HG03045 (cell line): ENCODE data around the gene KRT14.
"Not testable (repeated sequence)": the region's sequence is repeated elsewhere in the genome, so short reads cannot be mapped to it uniquely, and the experiment has no call there.

Experiments
- ATAC-seq: cut with Tn5 transposase; IDR thresholded peaks from one replicate; pipeline ENCODE4 v1.9.1; 2021; ENCODE audit warnings: mild to moderate bottlenecking, moderate library complexity; ENCODE audit not compliant: unreplicated experiment

KRT14 gene

GRCh38 chr17:41580244-41580575 lies 6.5 kb downstream of the KRT14 start:
- ATAC-seq: no peak

GRCh38 chr17:41579484-41580243 lies 7.0 kb downstream of the KRT14 start:
- ATAC-seq: no peak

- no peak for ATAC-seq
Observed at GRCh38 chr17:41578971-41579370, 7.7 kb downstream of the KRT14 start.

- no peak for ATAC-seq
Observed at GRCh38 chr17:41578538-41578937, 8.2 kb downstream of the KRT14 start.

DNA sequence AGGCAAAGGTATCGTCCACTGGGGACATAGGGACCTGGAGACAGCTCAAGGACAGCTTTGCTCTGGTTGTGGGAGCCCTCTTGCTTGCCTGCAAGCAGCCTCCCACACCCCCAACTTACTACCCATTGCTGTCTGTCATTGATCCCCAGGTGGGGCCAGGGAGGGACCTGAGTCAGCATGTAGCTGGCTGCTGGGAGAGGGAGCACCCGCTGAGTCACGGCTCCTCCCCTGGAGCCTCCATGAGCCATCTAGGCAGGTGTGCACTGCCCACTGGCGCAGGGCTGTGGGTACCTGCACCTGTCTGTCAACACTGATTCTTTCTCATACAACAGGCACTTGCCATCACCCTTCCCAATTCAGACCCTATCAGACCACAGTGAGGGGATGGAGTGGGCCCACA lies 10.0 kb downstream of the KRT14 start:
- not testable (repeated sequence) for ATAC-seq

DNA sequence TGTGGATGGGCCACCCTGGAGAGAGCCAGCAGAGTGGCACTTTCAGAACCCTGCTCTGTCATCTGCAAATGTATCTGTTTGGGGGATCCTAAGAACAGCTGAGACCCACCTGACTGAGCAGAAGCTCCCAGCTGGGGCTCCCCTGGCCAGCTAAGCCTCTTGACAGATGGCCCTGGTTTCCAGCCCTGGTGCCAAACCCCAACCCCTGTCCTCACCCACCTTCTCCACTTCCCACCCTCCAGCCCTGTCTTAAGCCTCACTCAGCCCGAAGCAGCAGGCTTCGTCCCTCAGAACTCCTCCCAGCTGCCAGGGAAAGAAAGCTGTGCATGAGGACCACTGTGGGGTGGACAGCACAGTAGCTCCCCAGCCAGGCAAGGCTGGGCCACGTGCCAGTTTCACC lies 11.4 kb downstream of the KRT14 start:
- ATAC-seq: no peak

GRCh38 chr17:41571561-41572434 lies 14.9 kb downstream of the KRT14 start, which contains the start of gene KRT9:
KRT9 (minus strand) TSS chr17:41572059; CDS start chr17:41571992, 67 bp downstream.
- no peak for ATAC-seq

- ATAC-seq: no peak
Observed at GRCh38 chr17:41567317-41567716, 19.4 kb downstream of the KRT14 start.

DNA sequence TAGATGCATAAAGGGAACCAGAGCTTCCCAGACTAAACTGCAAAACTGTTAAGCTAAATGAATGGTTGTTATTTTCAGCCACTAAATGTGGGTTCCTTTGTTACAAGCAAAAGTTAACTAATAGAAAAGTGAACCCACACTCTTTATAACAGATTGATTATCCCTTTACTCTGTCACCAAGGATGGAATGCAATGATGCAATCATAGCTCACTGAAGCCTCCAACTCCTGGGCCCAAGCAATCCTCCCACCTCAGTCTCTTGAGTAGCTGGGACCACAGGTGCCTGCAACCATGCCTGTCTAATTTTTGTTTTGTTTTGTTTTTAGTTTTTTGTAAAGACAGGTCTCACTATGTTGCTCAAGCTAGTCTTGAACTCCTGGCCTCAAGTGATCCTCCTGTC lies 21.4 kb downstream of the KRT14 start:
- ATAC-seq: no peak

DNA sequence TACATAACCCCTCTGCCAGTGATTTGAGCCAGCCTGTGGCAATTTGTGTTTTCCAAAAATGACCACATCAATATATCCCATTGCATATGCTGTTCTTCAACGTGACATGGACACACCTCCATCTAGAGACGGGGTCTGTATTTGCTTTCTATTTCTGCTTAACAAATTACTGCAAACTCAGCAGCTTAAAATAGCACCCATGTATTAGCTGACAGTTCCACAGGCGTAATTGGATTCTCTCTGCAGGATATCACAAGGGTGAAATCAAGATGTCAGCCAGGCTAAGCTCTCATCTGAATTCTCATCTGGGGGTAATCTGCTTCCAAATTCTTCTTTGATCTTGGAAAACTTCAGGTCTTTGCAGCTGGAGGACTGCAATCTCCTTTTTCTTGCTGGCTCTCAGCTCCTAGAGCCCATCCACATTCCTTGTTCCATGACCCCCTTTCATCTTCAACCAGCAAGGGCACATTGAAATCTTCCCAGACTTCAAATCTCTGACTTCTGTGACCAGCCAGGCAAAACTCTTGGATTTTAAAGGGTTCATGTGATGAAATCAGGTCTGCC lies 23.0 kb downstream of the KRT14 start:
- no peak for ATAC-seq

DNA sequence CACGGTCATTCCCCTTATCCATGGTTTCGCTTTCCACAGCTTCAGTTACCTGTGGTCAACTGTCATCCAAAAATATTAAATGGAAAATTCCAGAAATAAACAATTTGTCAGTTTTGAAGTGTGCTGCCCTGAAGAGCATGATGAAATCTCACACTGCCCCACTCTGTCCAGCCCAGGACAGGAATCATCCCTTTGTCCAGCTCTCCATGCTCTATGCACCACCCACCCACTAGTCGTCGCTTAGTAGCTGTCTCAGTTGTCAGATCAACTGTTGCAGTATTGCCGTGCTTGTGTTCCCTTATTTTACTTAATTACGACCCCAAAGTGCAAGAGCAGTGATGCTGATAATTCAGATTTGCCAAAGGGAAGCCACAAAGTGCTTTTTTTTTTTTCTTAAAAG lies 25.1 kb downstream of the KRT14 start:
- ATAC-seq: no peak

GRCh38 chr17:41559548-41559947 lies 27.1 kb downstream of the KRT14 start:
- ATAC-seq: no peak

GRCh38 chr17:41556931-41557330 lies 29.8 kb downstream of the KRT14 start:
- ATAC-seq: no peak

- no peak for ATAC-seq
Observed at GRCh38 chr17:41556306-41556705, 30.4 kb downstream of the KRT14 start.

GRCh38 chr17:41555105-41555887 lies 31.4 kb downstream of the KRT14 start:
- ATAC-seq: no peak

DNA sequence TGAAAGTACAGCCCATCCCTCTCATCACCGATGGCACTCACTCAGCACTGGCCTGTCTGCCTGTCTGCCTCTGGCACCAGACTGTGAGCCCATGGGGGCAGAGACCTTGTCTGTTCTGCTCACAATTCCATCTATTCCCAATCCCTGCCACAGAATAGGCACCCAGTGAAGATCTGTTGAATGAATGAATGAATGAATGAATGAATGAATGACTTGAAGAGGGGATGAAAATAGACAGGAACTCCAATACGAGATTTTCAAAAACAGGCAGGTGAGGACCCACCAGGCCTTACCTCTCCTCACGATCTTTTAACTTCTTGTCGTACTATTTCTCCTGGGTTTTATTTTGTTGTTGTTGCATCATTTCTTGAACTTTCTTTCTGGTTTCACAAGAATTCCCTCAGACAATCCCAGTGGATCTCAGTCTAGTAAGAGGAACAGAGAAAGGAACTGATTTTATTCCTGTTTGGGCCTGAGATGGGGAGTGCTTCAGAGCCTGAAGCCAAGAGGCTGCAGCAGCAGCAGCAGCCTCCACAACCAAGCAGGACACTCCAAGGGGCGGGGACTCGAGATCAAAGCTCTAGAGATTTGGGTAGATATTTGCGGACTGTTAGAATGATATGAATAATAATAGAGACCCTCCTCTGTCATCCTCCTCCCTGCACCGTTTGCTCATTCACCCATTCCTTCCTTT lies 32.6 kb downstream of the KRT14 start:
- ATAC-seq: no peak

DNA sequence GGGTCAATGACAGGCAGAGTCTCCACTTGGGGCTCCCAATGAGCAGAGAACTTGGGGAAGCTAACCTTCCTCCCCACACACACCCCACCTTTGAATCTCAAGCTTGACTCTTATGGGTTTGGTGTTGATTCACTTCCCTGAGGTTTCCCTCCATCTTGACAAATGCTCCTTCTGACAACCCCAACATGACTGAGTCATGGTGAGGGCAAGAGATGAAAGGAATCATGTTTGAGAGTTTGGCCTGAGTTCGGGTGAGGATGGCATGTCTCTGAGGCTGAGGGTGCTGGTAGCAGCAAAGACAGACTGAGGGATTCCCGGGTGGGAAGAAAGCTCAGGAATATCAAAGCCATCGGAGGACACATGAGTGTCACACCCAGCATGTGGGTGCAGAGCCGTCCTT lies 33.5 kb downstream of the KRT14 start:
- no peak for ATAC-seq

DNA sequence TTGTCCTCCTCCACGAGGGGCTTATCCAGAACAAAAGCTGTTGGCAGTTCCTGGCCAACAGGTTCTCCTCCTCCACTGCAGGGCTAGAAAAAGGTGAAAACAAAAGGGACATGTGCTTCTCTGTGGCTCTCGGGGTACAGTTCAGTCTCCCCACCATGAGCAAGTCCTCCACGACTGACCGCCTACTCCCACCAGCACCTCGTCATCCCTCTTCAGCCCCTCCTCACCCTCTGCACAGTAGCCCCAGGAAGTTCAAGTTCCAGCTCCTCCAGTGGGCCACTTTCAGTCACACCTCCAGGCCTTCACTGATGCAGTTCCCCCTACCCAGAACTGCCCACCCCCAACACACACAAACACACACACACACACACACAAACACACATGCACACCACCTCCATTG lies 34.2 kb downstream of the KRT14 start:
- no peak for ATAC-seq

DNA sequence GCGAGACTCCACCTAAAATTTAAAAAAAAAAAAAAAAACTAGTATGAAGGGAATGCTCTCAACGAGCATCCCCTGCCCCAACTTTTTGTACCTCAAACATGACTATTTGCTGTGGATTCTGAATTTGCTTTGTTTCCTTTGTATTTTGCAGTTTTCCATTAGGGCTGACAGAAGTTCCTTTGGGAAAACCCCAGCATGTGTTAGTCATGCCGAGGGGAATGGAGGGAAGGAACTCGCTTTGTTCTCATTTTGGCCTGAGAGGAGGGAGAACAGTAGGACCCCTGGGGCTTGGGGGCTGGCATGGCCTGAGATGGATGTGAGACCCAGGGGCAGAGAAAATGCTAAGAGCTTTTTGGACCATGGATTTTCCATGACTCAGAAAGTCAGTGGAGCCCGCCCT lies 35.3 kb downstream of the KRT14 start:
- no peak for ATAC-seq

DNA sequence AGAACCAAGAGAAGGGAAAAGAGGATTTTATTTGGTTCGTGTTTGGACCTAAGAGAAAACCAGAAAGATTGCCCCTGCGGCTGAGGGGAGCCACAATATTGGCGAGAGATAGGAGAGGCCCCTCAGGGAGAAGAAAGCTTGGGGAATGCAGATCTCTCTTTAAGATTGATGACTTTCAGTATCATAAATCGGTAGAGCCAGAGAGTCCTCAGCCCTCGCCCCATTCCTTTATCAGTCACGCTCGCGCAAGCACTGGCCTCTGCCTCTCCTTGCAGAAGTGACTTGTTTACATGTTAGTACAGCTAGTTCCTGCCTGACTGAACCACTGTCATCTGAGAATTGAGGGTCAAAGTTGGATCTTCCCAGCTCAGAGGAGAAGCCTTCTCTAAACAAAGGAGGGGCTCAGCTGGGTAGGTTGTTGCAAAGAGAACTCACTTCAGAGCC lies 37.1 kb downstream of the KRT14 start:
- no peak for ATAC-seq
